ENCODE results near the gene LHFPL6.
"Not testable (repeated sequence)": the region's sequence is repeated elsewhere in the genome, so short reads cannot be mapped to it uniquely, and the experiment has no call there.

LHFPL6 gene

DNA sequence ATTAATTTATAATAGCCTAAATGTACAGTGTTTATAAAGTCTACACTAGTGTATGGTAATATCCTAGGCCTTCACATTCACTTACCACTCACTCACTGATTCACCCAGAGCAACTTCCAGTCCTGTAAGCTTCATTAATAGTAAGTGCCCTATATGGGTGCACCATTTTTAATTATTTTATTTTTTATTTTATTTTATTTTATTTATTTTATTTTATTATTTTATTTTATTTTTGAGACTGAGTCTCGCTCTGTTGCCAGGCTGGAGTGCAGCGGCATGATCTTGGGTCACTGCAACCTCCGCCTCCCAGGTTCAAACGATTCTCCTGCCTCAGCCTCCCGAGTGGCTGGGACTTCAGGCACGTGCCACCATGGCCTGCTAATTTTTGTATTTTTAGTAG is 264.9 kb downstream of the LHFPL6 start:
- not testable (repeated sequence) for DNase-seq

DNA sequence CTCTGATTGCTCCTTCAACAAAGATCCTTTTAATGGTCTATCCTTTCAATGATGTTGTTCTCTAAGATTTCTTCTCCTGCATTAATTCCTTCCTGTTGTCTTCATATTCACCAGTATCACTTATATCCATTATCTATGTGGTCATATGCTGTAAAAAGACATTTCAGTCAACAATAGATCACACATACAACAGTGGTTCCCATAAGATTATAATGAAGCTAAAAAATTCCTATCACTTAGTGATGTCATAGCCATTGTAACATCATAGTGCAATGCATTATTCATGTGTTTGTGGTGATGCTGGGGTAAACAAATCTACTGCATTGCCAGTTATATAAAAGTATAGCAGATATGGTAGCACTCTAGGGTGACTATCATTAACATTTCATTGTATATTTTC is 266.1 kb downstream of the LHFPL6 start:
- no peak for DNase-seq

DNA sequence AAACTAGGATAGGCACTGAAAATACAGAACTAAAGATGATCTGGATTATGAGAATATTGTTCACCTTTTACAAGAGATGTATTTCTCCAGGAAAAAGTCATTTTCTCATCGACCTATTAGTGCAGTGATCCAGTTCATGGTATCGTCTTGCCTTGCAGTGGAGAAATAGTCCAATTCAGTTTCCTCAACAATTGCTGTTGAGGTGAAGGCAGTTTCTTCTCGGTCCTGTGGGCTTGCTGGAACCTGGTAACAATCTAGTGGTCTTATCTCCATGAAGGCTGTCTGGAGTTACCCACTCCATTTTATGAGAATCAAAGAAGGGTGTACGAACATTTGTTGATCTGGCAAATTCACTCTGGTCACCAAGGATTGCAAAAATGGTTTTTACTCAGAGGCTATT is 266.8 kb downstream of the LHFPL6 start:
- no peak for DNase-seq

DNA sequence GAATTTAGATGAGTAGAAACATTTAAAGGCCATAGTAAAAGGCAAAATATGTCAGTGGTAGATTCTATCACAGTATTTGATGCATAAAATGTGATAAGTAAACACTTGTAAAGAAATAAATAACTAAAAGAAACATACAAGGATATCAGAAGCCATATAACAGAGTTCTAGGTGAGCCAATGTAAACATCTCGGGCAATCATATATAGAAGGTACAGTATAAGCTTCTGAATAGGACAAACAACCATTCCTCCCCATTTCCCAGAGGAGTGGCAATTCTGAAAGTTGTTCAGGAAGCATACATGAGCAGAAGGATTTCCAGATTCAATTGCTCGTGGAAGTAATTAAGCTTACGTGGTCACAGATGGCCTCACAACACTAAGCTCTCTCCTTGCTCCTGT is 267.3 kb downstream of the LHFPL6 start:
- DNase-seq = no peak

DNA sequence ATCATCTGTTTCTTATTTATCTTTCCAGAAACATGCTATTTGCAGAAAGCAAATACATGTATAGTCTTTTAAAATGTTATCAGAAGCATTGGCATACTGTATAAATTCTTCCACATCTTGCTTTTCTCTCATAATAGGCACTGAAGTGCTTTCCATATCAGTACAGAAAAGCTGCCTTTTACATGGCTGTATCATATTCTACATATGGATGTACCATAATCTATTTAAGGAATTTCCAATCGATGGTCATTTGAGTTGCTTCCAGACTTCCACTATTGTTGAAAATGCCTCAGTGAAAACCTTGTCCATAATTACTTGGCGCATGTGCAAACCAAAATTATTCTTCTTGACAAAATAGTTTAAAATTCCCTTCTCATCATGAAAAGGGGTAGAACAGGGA is 272.5 kb downstream of the LHFPL6 start:
- no peak for DNase-seq

GRCh38 chr13:39329182-39329639 is 273.8 kb downstream of the LHFPL6 start:
- no peak for DNase-seq

DNA sequence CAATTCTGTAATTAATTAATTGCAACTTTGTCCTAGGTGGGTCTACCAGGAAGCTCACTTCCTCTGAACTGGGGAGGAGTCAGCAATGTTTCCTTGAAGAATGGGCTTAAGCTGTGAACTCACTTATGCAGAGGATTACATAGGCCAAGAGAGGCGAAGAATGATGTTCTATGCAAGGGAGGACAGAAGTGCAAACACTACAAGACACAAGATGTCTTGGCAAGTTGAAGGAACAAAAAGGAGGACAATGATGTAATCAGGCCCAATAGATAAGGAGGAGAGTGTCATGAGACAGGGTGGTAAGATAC is 275.9 kb downstream of the LHFPL6 start:
- DNase-seq = no peak

GRCh38 chr13:39326469-39327171 is 276.4 kb downstream of the LHFPL6 start:
- no peak for DNase-seq

DNA sequence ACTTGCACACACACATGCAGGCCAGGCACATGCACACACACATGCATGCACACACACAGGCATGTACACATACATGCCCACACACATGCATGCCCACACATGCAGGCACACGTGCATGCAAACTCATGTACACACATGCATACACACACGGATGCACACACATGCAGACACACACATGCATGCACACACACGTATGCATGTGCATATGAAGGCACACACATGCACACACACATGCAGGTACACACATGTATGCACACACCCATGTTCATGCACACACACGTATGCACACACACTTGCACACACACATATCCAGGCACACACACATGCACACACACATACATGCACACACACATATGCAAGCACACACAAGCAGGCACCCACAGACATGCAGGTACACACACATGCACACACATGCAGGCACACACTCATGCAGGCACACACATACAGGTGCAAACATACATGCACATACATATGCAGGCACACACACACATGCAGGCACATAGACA is 278.1 kb downstream of the LHFPL6 start:
- no peak for DNase-seq

DNA sequence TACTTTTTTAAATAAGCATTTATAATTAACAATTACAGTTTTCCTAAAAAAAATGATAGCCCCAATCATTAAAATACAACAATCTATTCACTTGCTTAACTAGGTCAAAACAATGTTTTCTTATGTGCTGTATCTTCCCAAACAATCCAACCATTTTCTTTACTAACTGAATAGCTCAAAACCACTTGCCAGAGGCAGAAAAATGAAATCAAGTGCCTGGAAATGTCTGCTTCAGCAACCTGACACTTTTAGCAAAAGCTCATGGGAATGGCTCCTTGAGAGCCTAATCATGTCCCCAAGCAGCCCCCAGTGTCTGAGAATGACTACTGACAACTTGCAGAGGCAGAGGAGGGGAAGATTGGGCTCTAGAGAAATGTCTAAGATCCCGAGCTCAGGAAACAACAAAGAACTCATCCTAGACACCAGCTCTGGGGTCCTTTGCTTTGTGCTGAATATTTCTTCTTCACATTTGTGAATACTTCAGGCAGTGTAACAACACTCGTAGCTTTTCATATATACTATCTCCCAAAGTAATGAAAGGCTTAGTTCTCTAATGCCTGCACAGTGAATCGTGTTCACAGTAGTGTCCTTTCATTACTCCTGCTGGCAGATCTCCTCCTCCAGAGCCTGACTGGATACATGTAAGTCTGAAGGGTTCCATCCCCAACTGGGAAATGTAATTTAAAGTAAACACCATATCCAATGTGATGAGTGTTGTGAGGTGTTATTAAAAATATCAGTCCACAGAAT is 280.0 kb downstream of the LHFPL6 start:
- no peak for DNase-seq

DNA sequence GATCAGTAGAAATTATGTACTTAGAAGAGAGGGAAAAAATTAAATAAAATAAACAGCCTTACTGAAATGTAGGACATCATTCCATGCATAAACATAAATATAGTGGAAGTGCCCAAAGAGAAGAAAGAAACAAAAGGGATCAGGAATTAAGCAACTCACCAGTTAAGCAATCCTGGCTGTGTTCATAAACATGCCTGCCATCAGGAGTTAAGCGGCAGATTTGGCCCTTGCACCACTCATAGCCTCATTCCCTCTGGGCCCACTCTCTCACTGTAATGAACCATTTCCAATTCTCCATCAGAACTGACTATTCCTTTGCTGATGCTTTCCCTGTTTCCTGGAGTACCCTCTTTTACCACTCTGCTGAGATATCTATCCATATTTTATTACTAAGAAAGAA is 281.4 kb downstream of the LHFPL6 start:
- no peak for DNase-seq

DNA sequence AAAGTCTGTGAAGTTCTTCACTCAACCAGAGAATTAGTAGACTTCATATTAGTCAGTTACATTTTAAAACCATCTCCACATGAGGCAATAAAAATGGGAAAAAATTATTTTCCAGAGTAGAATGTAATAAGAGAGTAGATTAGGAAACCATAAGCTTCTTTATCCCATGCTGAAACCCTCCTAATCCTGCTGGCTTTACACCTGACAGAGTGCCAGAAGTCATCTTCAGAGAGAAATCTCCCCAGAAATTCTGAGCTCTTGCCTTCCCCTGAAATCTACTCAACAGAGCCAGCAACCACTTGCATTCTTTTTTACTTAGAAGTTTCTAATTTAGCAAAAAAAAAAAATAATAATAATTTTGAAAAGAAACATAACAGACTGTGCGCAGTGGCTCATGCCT is 284.8 kb downstream of the LHFPL6 start:
- DNase-seq = no peak

DNA sequence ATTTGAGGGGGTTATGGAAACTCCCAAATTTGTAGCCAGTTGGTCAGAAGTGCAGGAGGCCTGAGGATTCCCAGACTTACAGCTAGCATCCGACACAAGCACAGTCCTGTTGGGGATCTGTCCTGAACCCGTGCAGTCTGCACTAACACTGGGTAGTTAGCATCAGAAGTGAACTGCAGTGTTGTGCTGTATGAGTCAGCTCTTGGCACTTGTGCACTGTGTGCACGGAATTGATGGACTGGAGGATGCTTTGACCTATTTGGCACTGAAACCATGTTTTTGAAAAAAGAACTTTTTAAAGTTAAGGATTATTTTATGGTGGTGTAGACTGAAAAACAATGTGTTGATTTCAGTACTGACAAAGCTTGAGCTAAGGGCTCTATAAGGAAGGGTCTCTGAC is 285.7 kb downstream of the LHFPL6 start:
- DNase-seq = no peak

- DNase-seq = no peak
Observed at GRCh38 chr13:39315796-39316195, 287.2 kb downstream of the LHFPL6 start.

GRCh38 chr13:39313721-39314120 is 289.3 kb downstream of the LHFPL6 start:
- no peak for DNase-seq

- no peak for DNase-seq
Observed at GRCh38 chr13:39312596-39312995, 290.4 kb downstream of the LHFPL6 start.

GRCh38 chr13:39311619-39312018 is 291.4 kb downstream of the LHFPL6 start:
- no peak for DNase-seq

- DNase-seq = no peak
Observed at GRCh38 chr13:39310961-39311360, 292.0 kb downstream of the LHFPL6 start.

DNA sequence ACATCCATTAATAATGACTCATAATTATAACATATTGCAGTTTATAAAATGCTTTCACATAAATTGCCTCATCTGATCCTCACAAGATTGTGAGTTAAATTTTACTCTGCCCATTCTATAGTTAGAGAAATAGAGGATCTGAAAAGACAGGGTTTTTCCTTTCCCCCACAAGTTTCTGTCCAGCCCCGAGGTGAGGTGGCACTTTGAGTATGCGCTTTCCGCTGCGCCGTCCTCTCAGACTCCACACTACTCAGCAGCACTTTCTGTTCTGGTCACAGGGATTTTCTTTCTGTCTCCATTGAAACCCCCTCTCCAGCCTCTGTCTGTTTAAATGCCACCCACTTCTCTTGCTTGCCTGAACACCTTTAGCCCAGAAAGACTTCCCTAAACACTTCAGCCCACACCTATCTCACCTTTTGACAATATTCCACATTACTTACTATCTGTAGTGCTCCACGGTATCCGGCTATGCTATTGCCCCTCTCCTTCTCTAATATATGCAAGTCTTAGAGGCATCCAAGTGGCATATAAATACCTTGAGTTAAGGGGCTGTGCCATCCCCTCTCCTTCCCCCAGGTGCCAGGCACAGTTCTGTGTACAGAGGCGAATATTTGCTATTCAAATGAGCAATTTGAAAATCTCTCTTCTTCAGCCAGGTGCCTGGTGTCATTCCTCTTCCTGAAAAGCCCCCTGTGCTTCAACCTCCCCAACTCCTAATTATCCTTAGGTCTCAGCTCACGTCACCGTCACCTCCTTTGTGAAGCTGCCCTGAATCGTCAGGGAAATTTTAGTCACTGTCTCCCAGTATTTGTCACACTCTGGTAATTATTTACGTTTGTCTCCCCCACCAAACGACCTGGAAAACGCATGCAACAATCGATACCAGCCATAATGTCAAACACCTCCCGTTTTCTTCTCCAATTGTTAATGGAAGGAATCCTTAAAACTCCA is 296.1 kb downstream of the LHFPL6 start:
- no peak for DNase-seq

- DNase-seq = no peak
Observed at GRCh38 chr13:39302820-39303219, 300.2 kb downstream of the LHFPL6 start.

DNA sequence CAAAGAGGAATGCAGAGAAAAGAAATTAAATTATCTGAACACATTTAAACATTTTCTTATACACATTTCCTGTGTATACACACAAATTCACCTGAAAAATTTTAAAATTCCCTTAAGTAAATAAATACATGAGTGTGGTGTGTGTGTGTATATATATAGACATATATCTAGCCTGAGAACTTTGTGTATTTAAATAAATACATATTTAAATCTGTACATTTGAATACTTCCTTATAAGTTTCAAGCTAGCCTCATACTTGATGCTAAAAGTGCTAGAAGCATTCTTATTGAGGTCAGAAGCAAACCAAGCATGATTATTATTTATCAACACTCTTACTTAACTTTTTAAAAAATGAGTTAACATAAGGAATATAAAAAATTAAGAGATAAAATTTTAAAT is 304.0 kb downstream of the LHFPL6 start:
- no peak for DNase-seq

DNA sequence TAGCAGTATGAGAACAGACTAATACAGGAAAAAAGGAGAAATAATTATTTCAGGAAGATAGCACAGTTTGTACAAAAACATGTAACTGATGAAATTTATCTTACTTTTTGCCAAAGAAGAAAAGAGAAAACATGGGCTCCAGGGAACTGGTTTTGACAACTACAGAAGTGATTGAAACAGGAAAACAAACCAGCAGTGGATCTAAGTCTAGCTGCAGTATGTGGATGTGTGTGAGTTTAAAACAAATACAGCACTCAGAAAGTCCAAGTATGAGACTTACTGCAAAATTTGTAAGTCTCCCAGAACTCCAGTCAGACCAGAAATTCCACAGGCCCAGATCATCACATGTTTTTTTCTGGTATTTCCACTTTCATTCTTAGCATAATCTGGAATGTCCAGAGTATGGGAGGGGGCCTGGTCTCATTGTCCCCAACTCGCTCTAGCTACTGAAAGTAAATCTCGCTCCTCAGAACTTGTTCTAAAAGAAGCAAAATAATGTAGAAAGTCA is 305.3 kb downstream of the LHFPL6 start:
- DNase-seq = no peak

GRCh38 chr13:39297023-39297422 is 306.0 kb downstream of the LHFPL6 start:
- no peak for DNase-seq
